GM19395 (cell line): ENCODE data around the gene GPR31.

Source experiments
- ATAC-seq: cut with Tn5 transposase; IDR thresholded peaks from one replicate; pipeline ENCODE4 v1.9.1; 2021; ENCODE audit warnings: mild to moderate bottlenecking, moderate library complexity; ENCODE audit not compliant: unreplicated experiment

GPR31 gene

GRCh38 chr6:167140589-167141474 is 16.9 kb downstream of the GPR31 start:
- no peak for ATAC-seq

GRCh38 chr6:167139761-167140160 is 18.0 kb downstream of the GPR31 start:
- ATAC-seq: no peak

GRCh38 chr6:167137881-167138280 is 19.9 kb downstream of the GPR31 start:
- ATAC-seq: no peak

GRCh38 chr6:167137081-167137480 is 20.7 kb downstream of the GPR31 start:
- ATAC-seq: peak; percentile 53

GRCh38 chr6:167136376-167136775 is 21.4 kb downstream of the GPR31 start:
- ATAC-seq: no peak

- ATAC-seq: no peak
Observed at GRCh38 chr6:167134448-167135328, 23.1 kb downstream of the GPR31 start.

- ATAC-seq: no peak
Observed at GRCh38 chr6:167130712-167131684, 26.8 kb downstream of the GPR31 start.

GRCh38 chr6:167130008-167130677 is 27.6 kb downstream of the GPR31 start:
- ATAC-seq: peak; percentile 64

GRCh38 chr6:167129562-167129961 is 28.2 kb downstream of the GPR31 start:
- ATAC-seq: no peak

GRCh38 chr6:167129159-167129558 is 28.6 kb downstream of the GPR31 start:
- ATAC-seq: no peak

GRCh38 chr6:167127785-167128531 is 29.8 kb downstream of the GPR31 start:
- no peak for ATAC-seq

GRCh38 chr6:167125855-167126349 is 31.9 kb downstream of the GPR31 start:
- no peak for ATAC-seq

- no peak for ATAC-seq
Observed at GRCh38 chr6:167125410-167125809, 32.4 kb downstream of the GPR31 start.

GRCh38 chr6:167124753-167125152 is 33.0 kb downstream of the GPR31 start:
- no peak for ATAC-seq

GRCh38 chr6:167122827-167123657 is 34.7 kb downstream of the GPR31 start, which contains the start of gene CCR6:
Gene CCR6, plus strand, starts transcription at chr6:167123096. Its CDS starts 13,039 bp downstream, at chr6:167136135.
- ATAC-seq: peak; percentile 25

- ATAC-seq: peak; percentile 46
Observed at GRCh38 chr6:167122041-167122826, 35.5 kb downstream of the GPR31 start.

- no peak for ATAC-seq
Observed at GRCh38 chr6:167121335-167121841, 36.4 kb downstream of the GPR31 start.
